Panc1 (cell line): ENCODE results near the gene GTF2H4. TPM values are rescaled to one million over a fixed set of nuclear protein-coding genes. Genes with fewer than 3 reads are reported as not detected.
A peak's percentile ranks its signal among the peaks of the same experiment; 100 is the strongest.

Experiments used
- ATAC-seq: fragments of 200-7000 bp; cut with Tn5 transposase; 2 replicates; pipeline ENCODE4 v1.9.1; 2020; ENCODE audit warnings: mild to moderate bottlenecking, moderate library complexity
- BruUV-seq: library from RNA; stranded (reverse); fragments of 400-500 nt; replicated peaks from 2 replicates; lab custom pipeline; 2021; lab: Mats Ljungman, UMichigan
- CTCF ChIA-PET: fragments of 300-600 bp; sonication (Branson Sonifier 250); formaldehyde crosslinking; loops from one replicate; lab custom pipeline; 2022; ENCODE audit warnings: antibody characterized with exemption; lab: Charles Lee
- POLR2A ChIA-PET: fragments of 300-600 bp; sonication (Branson Sonifier 250); formaldehyde crosslinking; loops from one replicate; lab custom pipeline; 2022; ENCODE audit warnings: antibody characterized with exemption; lab: Charles Lee
- DNase-seq: peaks from one replicate; pipeline ENCODE4 v3.0.0-alpha.2; 2010; ENCODE audit warnings: low read depth, low spot score
- H3K27ac ChIP-seq: 2 replicates; pipeline ENCODE4 v1.5.1; 2011; ENCODE audit warnings: mild to moderate bottlenecking, low read length, inconsistent platforms
- H3K27me3 ChIP-seq: fragments of 200-500 bp; sonication (Bioruptor generic); 2 replicates; pipeline ENCODE4 v1.6.0; 2014; ENCODE audit warnings: low read length, inconsistent platforms; ENCODE audit not compliant: control insufficient read depth, insufficient read depth
- H3K36me3 ChIP-seq: fragments of 200-500 bp; sonication (Bioruptor generic); 2 replicates; pipeline ENCODE4 v1.5.1; 2014; ENCODE audit warnings: inconsistent platforms, mild to moderate bottlenecking, low read length, moderate library complexity; ENCODE audit not compliant: control insufficient read depth, insufficient read depth
- H3K4me1 ChIP-seq: 2 replicates; pipeline ENCODE4 v1.5.1; 2011; ENCODE audit warnings: inconsistent platforms, mild to moderate bottlenecking, low read length, moderate library complexity; ENCODE audit not compliant: control insufficient read depth, insufficient read depth
- H3K4me3 ChIP-seq, 2 experiments: 2 replicates each; pipeline ENCODE4 v1.5.1; 2011 to 2012; ENCODE audit warnings: low read depth in 2 of 2, low read length in 2 of 2, mild to moderate bottlenecking in 2 of 2, inconsistent platforms in 1 of 2, moderate library complexity in 1 of 2
- H3K9me3 ChIP-seq: fragments of 200-500 bp; sonication (Bioruptor generic); 2 replicates; pipeline ENCODE4 v1.5.1; 2014; ENCODE audit warnings: low read depth, mild to moderate bottlenecking, inconsistent platforms, low read length, moderate library complexity; ENCODE audit not compliant: control insufficient read depth, insufficient read depth
- CTCF ChIP-seq: fragments of 450-650 bp; IDR thresholded peaks from 2 replicates; pipeline ENCODE4 v1.5.1; 2017; ENCODE audit warnings: mild to moderate bottlenecking
- POLR2AphosphoS5 ChIP-seq: IDR thresholded peaks from 2 replicates; pipeline ENCODE4 v1.6.1; 2012; ENCODE audit warnings: mild to moderate bottlenecking, low read depth, low read length, moderate library complexity
- REST ChIP-seq, 2 experiments: IDR thresholded peaks; 2 replicates each; pipeline ENCODE4 v1.6.1; 2011 to 2012; ENCODE audit warnings: low read depth in 2 of 2, control low read depth in 1 of 2, low read length in 1 of 2, mild to moderate bottlenecking in 1 of 2, moderate library complexity in 1 of 2; ENCODE audit not compliant: insufficient read depth in 1 of 2
- SIN3A ChIP-seq: IDR thresholded peaks from 2 replicates; pipeline ENCODE4 v1.6.1; 2012; ENCODE audit warnings: low read depth, mild to moderate bottlenecking, low read length, moderate library complexity, borderline replicate concordance; ENCODE audit not compliant: insufficient read depth
- TCF7L2 ChIP-seq: IDR thresholded peaks from 2 replicates; pipeline ENCODE4 v1.6.1; 2011; ENCODE audit warnings: mild to moderate bottlenecking, low read depth, low read length, inconsistent platforms
- in situ Hi-C: cut with HindIII; loops from 2 replicates; pipeline ENCODE4 v1.10.0; 2016; ENCODE audit warnings: low sequenced_read_pairs, low pct_unique_long_range_greater_than_20kb
- intact Hi-C: fragments of 100-400 bp; cut with micrococcal nuclease; formaldehyde crosslinking; loops from one replicate; pipeline ENCODE4 v1.10.0; 2022; ENCODE audit not compliant: unreplicated experiment
- total RNA-seq: library from RNA; stranded (reverse); gene quantifications from one replicate; pipeline ENCODE4 v1.2.1, GENCODE V29; 2021; ENCODE audit not compliant: unreplicated experiment

GTF2H4 gene
- total RNA-seq, 1 experiment from 2014 or later: 27.5 TPM

DNA sequence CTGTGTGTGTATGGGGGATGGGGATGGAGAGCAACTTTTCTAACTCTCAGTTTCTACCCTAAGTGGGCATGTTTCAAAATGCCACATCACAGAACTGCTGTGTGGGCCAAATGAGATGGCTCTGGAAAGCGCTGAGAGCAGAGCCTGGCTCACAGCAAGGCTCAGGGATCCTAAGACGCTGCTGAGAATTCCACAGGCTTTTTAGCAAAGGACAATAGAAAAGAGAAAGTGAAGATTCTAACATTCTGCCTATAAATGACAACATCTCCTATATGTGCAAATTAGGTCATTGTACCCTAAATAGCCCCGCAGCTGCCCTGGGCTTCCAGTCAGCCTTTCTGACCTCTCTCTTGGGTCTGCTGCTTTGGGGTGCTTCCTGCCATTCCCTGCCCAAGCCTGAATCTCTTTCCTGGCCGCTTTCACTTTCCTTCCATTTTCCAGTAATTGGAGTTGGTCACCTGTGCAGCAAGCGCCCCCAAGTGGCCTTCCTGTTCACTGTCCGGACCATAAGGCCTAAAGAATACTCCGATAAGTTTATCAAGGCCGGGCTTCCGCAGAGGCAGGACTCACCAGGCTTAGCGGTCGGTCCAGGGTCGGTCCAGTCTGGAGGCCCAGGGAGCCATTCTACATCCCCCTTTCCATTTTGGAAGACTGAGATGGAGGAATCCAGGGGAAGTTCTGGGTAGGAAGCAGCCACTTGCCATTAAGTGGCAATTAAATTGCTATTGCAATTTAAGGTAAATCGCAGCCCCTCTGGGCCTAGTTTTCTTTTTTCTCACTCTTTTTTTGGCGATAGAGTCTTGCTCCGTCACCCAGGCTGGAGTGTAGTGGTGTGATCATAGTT lies 30.4 kb upstream of the GTF2H4 start:
- no peak for TF ChIP-seq TCF7L2
- TF ChIP-seq CTCF: peak; percentile 96
- TF ChIP-seq POLR2AphosphoS5: peak; percentile 63; the same call in 1 of the 2 replicates
- no peak for TF ChIP-seq REST (IDR thresholded peaks at IDR 0.05; ENCODE audit: insufficient read depth in 1 of 2, low read depth in 2 of 2, low read length in 1 of 2)
- no peak for TF ChIP-seq SIN3A
- no peaks in the 10 kb centered on the region for H3K36me3 ChIP-seq
- intact Hi-C loops (loop anchor here (1.0 to 5.0 kb wide), 4 partner anchors 49 to 200 kb away; partner anchors contain the start of gene IER3), in situ Hi-C loops (no loop called here)
- DNase-seq: peak; percentile 73
- peaks cover 23% of the 10 kb centered on the region for H3K4me1 ChIP-seq
- CTCF ChIA-PET: interaction anchor here (0.8 to 1.3 kb wide), 2 partner anchors 49 to 50 kb away, joined by 3 to 4 read pairs; no protein-coding TSS in a partner anchor
- no peaks in the 10 kb centered on the region for H3K27me3 ChIP-seq
- no TSS peak for BruUV-seq
- ATAC-seq: peak; percentile 90
- peak overlapping the region; percentile 82 for H3K27ac ChIP-seq
- POLR2A ChIA-PET: no interaction called here
- H3K9me3 ChIP-seq: no peaks in the 10 kb centered on the region
- H3K4me3 ChIP-seq: peak overlapping the region; percentile 19 to 57; a peak in 3 of 4 replicates

DNA sequence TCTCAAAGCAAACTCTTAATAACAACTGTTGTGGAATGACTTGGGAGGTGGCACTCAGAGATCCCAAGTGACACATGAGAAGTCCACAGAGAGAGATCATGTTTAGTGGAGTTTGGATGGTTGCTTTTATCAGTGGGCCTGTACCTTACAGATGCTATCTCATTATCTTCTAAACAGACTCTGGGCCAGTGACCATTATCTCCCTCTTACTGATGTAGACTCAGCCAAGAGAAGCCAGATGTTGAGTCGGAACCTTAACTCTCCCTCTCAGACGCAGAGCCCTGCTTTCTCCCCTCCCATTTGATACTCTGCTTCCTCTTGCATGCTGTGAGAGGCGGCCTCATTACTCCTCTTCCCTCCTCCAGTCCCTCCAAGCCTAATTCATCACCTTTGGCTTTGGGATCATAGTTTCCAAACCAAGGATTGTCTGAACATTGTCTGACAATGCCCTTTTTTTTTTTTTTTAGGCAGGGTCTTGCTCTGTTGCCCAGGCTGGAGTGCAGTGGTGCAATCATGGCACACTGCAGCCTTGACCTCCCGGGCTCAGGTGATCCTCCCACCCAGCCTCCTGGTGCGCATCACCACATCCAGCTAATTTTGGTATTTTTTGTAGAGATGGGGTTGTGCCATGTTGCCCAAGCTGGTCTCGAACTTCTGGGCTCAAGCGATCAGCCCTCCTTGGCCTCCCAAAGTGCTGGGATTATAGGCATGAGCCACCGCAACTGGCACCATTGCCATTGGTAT lies 28.2 kb upstream of the GTF2H4 start:
- BruUV-seq: no TSS peak
- no peak overlapping the region for H3K27ac ChIP-seq
- POLR2A ChIA-PET: interaction anchor here (0.6 kb wide), 1 partner anchor 1484 kb away, joined by 5 read pairs; no protein-coding TSS in a partner anchor
- no peaks in the 10 kb centered on the region for H3K27me3 ChIP-seq
- H3K4me1 ChIP-seq: peaks cover 35% of the 10 kb centered on the region
- intact Hi-C loops (loop anchor here (5.0 kb wide), 2 partner anchors 153 to 203 kb away; no protein-coding TSS in a partner anchor), in situ Hi-C loops (no loop called here)
- ATAC-seq: no peak
- DNase-seq: no peak
- CTCF ChIA-PET: interaction anchor here (0.6 kb wide), 1 partner anchor 103 kb away, joined by 3 read pairs; no protein-coding TSS in a partner anchor
- H3K36me3 ChIP-seq: no peaks in the 10 kb centered on the region
- H3K9me3 ChIP-seq: no peaks in the 10 kb centered on the region
- H3K4me3 ChIP-seq: no peak overlapping the region
- no peak for TF ChIP-seq CTCF
- TF ChIP-seq SIN3A: no peak
- TF ChIP-seq POLR2AphosphoS5: no peak
- no peak for TF ChIP-seq REST (IDR thresholded peaks at IDR 0.05; ENCODE audit: insufficient read depth in 1 of 2, low read depth in 2 of 2, low read length in 1 of 2)
- no peak for TF ChIP-seq TCF7L2
